Left kidney (tissue), 2 donors: ENCODE data around the gene PNPLA7. TPM values are rescaled to one million over a fixed set of nuclear protein-coding genes. Genes with fewer than 3 reads are reported as not detected.
"Not testable (repeated sequence)": the region's sequence is repeated elsewhere in the genome, so short reads cannot be mapped to it uniquely, and the experiment has no call there.

Experiments
- DNase-seq: peaks from one replicate; pipeline ENCODE4 v3.0.0-alpha.2; 2013
- polyA plus RNA-seq: library from polyadenylated mRNA; unstranded; fragments of 120-200 nt; gene quantifications from one replicate; pipeline ENCODE4 v1.2.1, GENCODE V29; 2013; ENCODE audit not compliant: insufficient read length

PNPLA7 gene
- polyA plus RNA-seq, 1 donor, result 3.7 TPM

GRCh38 chr9:137422604-137423513, 127.3 kb downstream of the PNPLA7 start, which contains the start of the genes EXD3 and NOXA1:
Gene EXD3 (minus strand): TSS chr9:137423162. CDS start chr9:137395357, 27,805 bp downstream.
Gene NOXA1 (plus strand): TSS chr9:137423393. CDS start chr9:137423530, 137 bp downstream.
- DNase-seq, result peak; percentile 89

GRCh38 chr9:137421838-137422603, 128.2 kb downstream of the PNPLA7 start:
- DNase-seq, result no peak

GRCh38 chr9:137417161-137418021, 132.8 kb downstream of the PNPLA7 start:
- DNase-seq, result no peak

- DNase-seq, result no peak
Observed at GRCh38 chr9:137416563-137417151, 133.5 kb downstream of the PNPLA7 start.

- no peak for DNase-seq
Observed at GRCh38 chr9:137416006-137416562, 134.1 kb downstream of the PNPLA7 start.

GRCh38 chr9:137415451-137415850, 134.8 kb downstream of the PNPLA7 start:
- DNase-seq, result no peak

GRCh38 chr9:137412431-137412830, 137.8 kb downstream of the PNPLA7 start:
- DNase-seq, result no peak

- no peak for DNase-seq
Observed at GRCh38 chr9:137411645-137412380, 138.4 kb downstream of the PNPLA7 start.

- DNase-seq, result no peak
Observed at GRCh38 chr9:137411260-137411644, 138.9 kb downstream of the PNPLA7 start.

GRCh38 chr9:137410891-137411249, 139.3 kb downstream of the PNPLA7 start:
- DNase-seq, result no peak

- DNase-seq, result not testable (repeated sequence)
Observed at GRCh38 chr9:137410236-137410890, 139.8 kb downstream of the PNPLA7 start.

Other genes starting within 250 kb of the PNPLA7 start
- 5.1 TPM for gene NRARP, start 248.1 kb downstream of the PNPLA7 start, polyA plus RNA-seq
- gene EXD3, start 127.2 kb downstream of the PNPLA7 start, polyA plus RNA-seq, result 14.1 TPM
- 6.7 TPM for gene NOXA1, start 127.0 kb downstream of the PNPLA7 start, polyA plus RNA-seq
- 0.33 TPM for gene ENTPD8, start 109.0 kb downstream of the PNPLA7 start, polyA plus RNA-seq
- gene NSMF, start 91.1 kb downstream of the PNPLA7 start, polyA plus RNA-seq, result 49.2 TPM
- gene MRPL41, start 1.5 kb upstream of the PNPLA7 start, polyA plus RNA-seq, result 11.7 TPM
- gene DPH7, start 28.5 kb upstream of the PNPLA7 start, polyA plus RNA-seq, result 55.2 TPM
- gene ZMYND19, start 40.1 kb upstream of the PNPLA7 start, polyA plus RNA-seq, result 19.5 TPM
- 29.8 TPM for gene ARRDC1, start 55.3 kb upstream of the PNPLA7 start, polyA plus RNA-seq
- 78.7 TPM for gene EHMT1, start 68.6 kb upstream of the PNPLA7 start, polyA plus RNA-seq